Activated B cell treated with CpG ODN at 0.5 μM for 24 hours (primary cell): ENCODE results near the gene IL11RA. TPM values are rescaled to one million over a fixed set of nuclear protein-coding genes. Genes with fewer than 3 reads are reported as not detected.

ENCODE experiments used
- ATAC-seq: fragments of 200-7000 bp; cut with Tn5 transposase; one replicate; pipeline ENCODE4 v1.10.0; 2021; ENCODE audit warnings: low read depth, mild to moderate bottlenecking, moderate library complexity
- CTCF ChIA-PET: fragments of 350-600 bp; sonication (Branson Sonifier 250); formaldehyde crosslinking; loops from one replicate; lab custom pipeline; 2021; ENCODE audit warnings: antibody characterized with exemption; lab: Charles Lee
- POLR2A ChIA-PET: fragments of 350-600 bp; sonication (Branson Sonifier 250); formaldehyde crosslinking; loops from one replicate; lab custom pipeline; 2021; ENCODE audit warnings: antibody characterized with exemption; lab: Charles Lee
- DNase-seq: peaks from one replicate; pipeline ENCODE4 v3.0.0; 2022
- H3K27ac Mint-ChIP-seq: one replicate; pipeline ENCODE4 v1.8.0; 2020; ENCODE audit warnings: mixed read lengths
- H3K27me3 Mint-ChIP-seq: one replicate; pipeline ENCODE4 v1.8.0; 2021; ENCODE audit warnings: mixed read lengths
- H3K36me3 Mint-ChIP-seq: one replicate; pipeline ENCODE4 v1.8.0; 2021; ENCODE audit warnings: low read depth, mixed read lengths
- H3K4me1 Mint-ChIP-seq: one replicate; pipeline ENCODE4 v1.8.0; 2021; ENCODE audit warnings: mixed read lengths
- H3K4me3 Mint-ChIP-seq: one replicate; pipeline ENCODE4 v1.8.0; 2020; ENCODE audit warnings: mild to moderate bottlenecking, mixed read lengths
- H3K9me3 Mint-ChIP-seq: one replicate; pipeline ENCODE4 v1.8.0; 2020; ENCODE audit warnings: mixed read lengths
- CTCF ChIP-seq: fragments of 200-600 bp; IDR thresholded peaks from one replicate; pipeline ENCODE4 v1.8.0; 2022; ENCODE audit warnings: antibody characterized with exemption, mild to moderate bottlenecking
- intact Hi-C: fragments of 100-400 bp; cut with micrococcal nuclease; formaldehyde crosslinking; loops from one replicate; pipeline ENCODE4 v1.15.1; 2024
- total RNA-seq: library from RNA; stranded (reverse); gene quantifications from 2 replicates; pipeline ENCODE4 v1.2.3, GENCODE V29; 2022

Gene IL11RA
- total RNA-seq, 1 donor from 2014 or later, result 18.8 TPM

GRCh38 chr9:34701023-34701768 is 49.2 kb downstream of the IL11RA start:
- DNase-seq, result peak; percentile 70
- intact Hi-C loops, result loop anchor here (1.0 to 5.0 kb wide), 2 partner anchors 396 to 776 kb away; partner anchors contain the start of gene PIGO
- H3K9me3 Mint-ChIP-seq, result no peaks in the 10 kb centered on the region
- no peaks in the 10 kb centered on the region for H3K36me3 Mint-ChIP-seq
- peaks cover 24% of the 10 kb centered on the region for H3K27me3 Mint-ChIP-seq
- peak overlapping the region; percentile 42 for H3K4me3 Mint-ChIP-seq
- POLR2A ChIA-PET, result no interaction called here
- no peak overlapping the region for H3K27ac Mint-ChIP-seq
- no peak for TF ChIP-seq CTCF
- H3K4me1 Mint-ChIP-seq, result peaks cover 8% of the 10 kb centered on the region
- ATAC-seq, result peak; percentile 85
- CTCF ChIA-PET, result interaction anchor here (1.0 to 2.2 kb wide), 2 partner anchors 39 to 55 kb away, joined by 3 to 18 read pairs; partner anchors contain the start of gene GALT

- ChIA-PET POLR2A (no interaction called here), CTCF (interaction anchor here (0.7 to 2.2 kb wide), 11 partner anchors 9 to 298 kb away, joined by 3 to 18 read pairs (median 3); partner anchors contain the start of genes CCL19, CCL27, GALT and RPP25L)
- peak; percentile 27 for TF ChIP-seq CTCF
- DNase-seq, result peak; percentile 68
- intact Hi-C loops, result loop anchor here (1.0 to 5.0 kb wide), 8 partner anchors 27 to 775 kb away; partner anchors contain the start of genes GALT, PIGO and RPP25L
- peak; percentile 82 for ATAC-seq
- peak overlapping the region; percentile 73 for H3K4me3 Mint-ChIP-seq
- no peak overlapping the region for H3K27ac Mint-ChIP-seq
- H3K9me3 Mint-ChIP-seq, result no peaks in the 10 kb centered on the region
- peaks cover 8% of the 10 kb centered on the region for H3K4me1 Mint-ChIP-seq
- H3K36me3 Mint-ChIP-seq, result no peaks in the 10 kb centered on the region
- peaks cover 20% of the 10 kb centered on the region for H3K27me3 Mint-ChIP-seq
These were observed 50.1 kb downstream of the IL11RA start for GRCh38 chr9:34701769-34702736.

- ATAC-seq, result no peak
- no peak overlapping the region for H3K4me3 Mint-ChIP-seq
- ChIA-PET POLR2A (no interaction called here), CTCF (no interaction called here)
- H3K27me3 Mint-ChIP-seq, result peaks cover 6% of the 10 kb centered on the region
- DNase-seq, result no peak
- H3K9me3 Mint-ChIP-seq, result no peaks in the 10 kb centered on the region
- TF ChIP-seq CTCF, result no peak
- peaks cover under 1% of the 10 kb centered on the region for H3K4me1 Mint-ChIP-seq
- intact Hi-C loops, result no loop called here
- no peaks in the 10 kb centered on the region for H3K36me3 Mint-ChIP-seq
- no peak overlapping the region for H3K27ac Mint-ChIP-seq
These were observed 55.1 kb downstream of the IL11RA start for GRCh38 chr9:34707130-34707529.

GRCh38 chr9:34709196-34709978 is 57.4 kb downstream of the IL11RA start:
- ChIA-PET CTCF (no interaction called here), POLR2A (no interaction called here)
- Mint-ChIP-seq H3K36me3 (no peaks in the 10 kb centered on the region), H3K27ac (no peak overlapping the region), H3K4me3 (no peak overlapping the region), H3K27me3 (peaks cover 20% of the 10 kb centered on the region), H3K4me1 (no peaks in the 10 kb centered on the region), H3K9me3 (no peaks in the 10 kb centered on the region)
- TF ChIP-seq CTCF, result no peak
- DNase-seq (no peak), ATAC-seq (no peak)
- intact Hi-C loops, result no loop called here
